H9 (cell line): ENCODE results near the gene MARCKS. TPM values are rescaled to one million over a fixed set of nuclear protein-coding genes. Genes with fewer than 3 reads are reported as not detected.

Source experiments
- DNase-seq: peaks from one replicate; pipeline ENCODE4 v3.0.0-alpha.2; 2017
- H2AFZ ChIP-seq: one replicate; pipeline ENCODE4 v1.6.1; 2013; ENCODE audit warnings: mild to moderate bottlenecking, low read length, control low read depth, moderate library complexity
- H2AK5ac ChIP-seq: 2 replicates; pipeline ENCODE4 v1.6.1; 2013; ENCODE audit warnings: low read length, control low read depth, mixed read lengths; ENCODE audit not compliant: insufficient read length
- H2BK120ac ChIP-seq: one replicate; pipeline ENCODE4 v1.6.1; 2013; ENCODE audit warnings: low read depth, mild to moderate bottlenecking, low read length, control low read depth, inconsistent platforms; ENCODE audit not compliant: poor library complexity, severe bottlenecking
- H2BK12ac ChIP-seq: 2 replicates; pipeline ENCODE4 v1.6.1; 2013; ENCODE audit warnings: low read length, control low read depth, mixed read lengths, low read depth; ENCODE audit not compliant: insufficient read length
- H2BK15ac ChIP-seq: 2 replicates; pipeline ENCODE4 v1.6.1; 2013; ENCODE audit warnings: low read depth, low read length, control low read depth
- H2BK20ac ChIP-seq: one replicate; pipeline ENCODE4 v1.6.1; 2013; ENCODE audit warnings: low read depth, mild to moderate bottlenecking, low read length, control low read depth, inconsistent platforms; ENCODE audit not compliant: poor library complexity, severe bottlenecking
- H2BK5ac ChIP-seq: 2 replicates; pipeline ENCODE4 v1.6.1; 2013; ENCODE audit warnings: low read length, control low read depth, mixed read lengths; ENCODE audit not compliant: insufficient read length
- H3K14ac ChIP-seq: 2 replicates; pipeline ENCODE4 v1.6.1; 2013; ENCODE audit warnings: low read length, control low read depth; ENCODE audit not compliant: insufficient read depth
- H3K18ac ChIP-seq: 2 replicates; pipeline ENCODE4 v1.6.1; 2013; ENCODE audit warnings: low read depth, mild to moderate bottlenecking, mixed read lengths, low read length, control low read depth; ENCODE audit not compliant: insufficient read length
- H3K23ac ChIP-seq: 2 replicates; pipeline ENCODE4 v1.6.1; 2013; ENCODE audit warnings: low read length, control low read depth, mixed read lengths, low read depth; ENCODE audit not compliant: insufficient read length
- H3K23me2 ChIP-seq: 2 replicates; pipeline ENCODE4 v1.6.1; 2013; ENCODE audit warnings: low read depth, mild to moderate bottlenecking, mixed read lengths, low read length, control low read depth; ENCODE audit not compliant: insufficient read length, poor library complexity, severe bottlenecking
- H3K27ac ChIP-seq: 2 replicates; pipeline ENCODE4 v1.5.1; 2013; ENCODE audit warnings: low read length, control low read depth, mixed read lengths, low read depth; ENCODE audit not compliant: insufficient read length
- H3K27me3 ChIP-seq: 2 replicates; pipeline ENCODE4 v1.6.1; 2013; ENCODE audit warnings: low read length, control low read depth, inconsistent platforms; ENCODE audit not compliant: insufficient read depth
- H3K4ac ChIP-seq: 2 replicates; pipeline ENCODE4 v1.6.1; 2013; ENCODE audit warnings: low read depth, mild to moderate bottlenecking, control low read depth, inconsistent platforms, low read length, moderate library complexity
- H3K4me1 ChIP-seq: 2 replicates; pipeline ENCODE4 v1.6.1; 2013; ENCODE audit warnings: low read length, control low read depth, inconsistent platforms; ENCODE audit not compliant: insufficient read depth
- H3K4me2 ChIP-seq: 2 replicates; pipeline ENCODE4 v1.6.1; 2013; ENCODE audit warnings: low read length, control low read depth, mixed read lengths; ENCODE audit not compliant: insufficient read length, insufficient read depth
- H3K56ac ChIP-seq: 2 replicates; pipeline ENCODE4 v1.6.1; 2013; ENCODE audit warnings: low read depth, mild to moderate bottlenecking, mixed read lengths, low read length, control low read depth; ENCODE audit not compliant: insufficient read length
- H3K79me1 ChIP-seq: 2 replicates; pipeline ENCODE4 v1.6.1; 2013; ENCODE audit warnings: low read depth, mild to moderate bottlenecking, moderate library complexity, low read length, control low read depth, inconsistent platforms; ENCODE audit not compliant: insufficient read depth, poor library complexity, severe bottlenecking
- H3K79me2 ChIP-seq: 2 replicates; pipeline ENCODE4 v1.6.1; 2013; ENCODE audit warnings: low read length, control low read depth, inconsistent platforms; ENCODE audit not compliant: insufficient read depth
- H3K9ac ChIP-seq: 2 replicates; pipeline ENCODE4 v1.6.1; 2013; ENCODE audit warnings: low read length, control low read depth, mixed read lengths; ENCODE audit not compliant: insufficient read length; ENCODE audit errors: extremely low read depth
- H3K9me3 ChIP-seq: one replicate; pipeline ENCODE4 v1.6.1; 2013; ENCODE audit warnings: low read depth, low read length, inconsistent platforms; ENCODE audit not compliant: control insufficient read depth
- H3T11ph ChIP-seq: one replicate; pipeline ENCODE4 v1.6.1; 2013; ENCODE audit warnings: mild to moderate bottlenecking, low read length, control low read depth, inconsistent platforms
- H4K20me1 ChIP-seq: one replicate; pipeline ENCODE4 v1.6.1; 2013; ENCODE audit not compliant: control insufficient read depth, insufficient read length, insufficient read depth
- H4K5ac ChIP-seq: 2 replicates; pipeline ENCODE4 v1.6.1; 2013; ENCODE audit warnings: low read depth, mild to moderate bottlenecking, mixed read lengths, low read length, control low read depth; ENCODE audit not compliant: insufficient read length
- H4K8ac ChIP-seq: replicated peaks from 2 replicates; pipeline ENCODE4 v1.6.1; 2013; ENCODE audit warnings: low read length, control low read depth, mixed read lengths, low read depth; ENCODE audit not compliant: insufficient read length
- H4K91ac ChIP-seq: 2 replicates; pipeline ENCODE4 v1.6.1; 2013; ENCODE audit warnings: low read depth, mild to moderate bottlenecking, moderate library complexity, mixed read lengths, low read length, control low read depth; ENCODE audit not compliant: insufficient read length
- H3K27ac Mint-ChIP-seq, 3 experiments: 2 replicates in 2 of 3; 3 replicates in 1 of 3; pipeline ENCODE4 v1.8.0; 2020 to 2021; ENCODE audit warnings: mixed read lengths in 3 of 3, mild to moderate bottlenecking in 1 of 3, moderate library complexity in 1 of 3
- H3K27me3 Mint-ChIP-seq: 2 replicates; pipeline ENCODE4 v1.8.0; 2021; ENCODE audit warnings: low read depth, mild to moderate bottlenecking, moderate library complexity, mixed read lengths
- H3K36me3 Mint-ChIP-seq, 3 experiments: 2 replicates in 2 of 3; 3 replicates in 1 of 3; pipeline ENCODE4 v1.8.0; 2020 to 2021; ENCODE audit warnings: low read depth in 3 of 3, mixed read lengths in 3 of 3; ENCODE audit not compliant: insufficient read depth in 1 of 3
- H3K4me1 Mint-ChIP-seq, 2 experiments: 2 replicates each; pipeline ENCODE4 v1.8.0; 2020; ENCODE audit warnings: mixed read lengths in 2 of 2
- H3K4me3 Mint-ChIP-seq, 2 experiments: 2 replicates in 1 of 2; 3 replicates in 1 of 2; pipeline ENCODE4 v1.8.0; 2020 to 2021; ENCODE audit warnings: mild to moderate bottlenecking in 2 of 2, mixed read lengths in 2 of 2, moderate library complexity in 1 of 2
- H3K9me3 Mint-ChIP-seq, 2 experiments: 2 replicates in 1 of 2; 3 replicates in 1 of 2; pipeline ENCODE4 v1.8.0; 2020; ENCODE audit warnings: mild to moderate bottlenecking in 2 of 2, mixed read lengths in 2 of 2, moderate library complexity in 1 of 2
- CTCF ChIP-seq: fragments of 200-600 bp; sonication (generic); conservative IDR thresholded peaks from 3 replicates; pipeline ENCODE4 v1.8.0; 2021; ENCODE audit warnings: antibody characterized with exemption, mild to moderate bottlenecking
- WGBS: extraction: QIAGEN DNeasy Blood & Tissue Kit; methylation state at CpG from one replicate; pipeline ENCODE4 v1.1.7; 2013; ENCODE audit warnings: missing lambda C conversion rate, low lambda C conversion rate, mixed read lengths; ENCODE audit not compliant: insufficient read length; ENCODE audit errors: extremely low coverage; 5-methylcytosine and 5-hydroxymethylcytosine counted together
- total RNA-seq: library from RNA; stranded (reverse); gene quantifications from 2 replicates; pipeline ENCODE4 v1.2.1, GENCODE V29; 2021

The MARCKS gene
- total RNA-seq, 1 experiment from 2014 or later: 164 TPM

DNA sequence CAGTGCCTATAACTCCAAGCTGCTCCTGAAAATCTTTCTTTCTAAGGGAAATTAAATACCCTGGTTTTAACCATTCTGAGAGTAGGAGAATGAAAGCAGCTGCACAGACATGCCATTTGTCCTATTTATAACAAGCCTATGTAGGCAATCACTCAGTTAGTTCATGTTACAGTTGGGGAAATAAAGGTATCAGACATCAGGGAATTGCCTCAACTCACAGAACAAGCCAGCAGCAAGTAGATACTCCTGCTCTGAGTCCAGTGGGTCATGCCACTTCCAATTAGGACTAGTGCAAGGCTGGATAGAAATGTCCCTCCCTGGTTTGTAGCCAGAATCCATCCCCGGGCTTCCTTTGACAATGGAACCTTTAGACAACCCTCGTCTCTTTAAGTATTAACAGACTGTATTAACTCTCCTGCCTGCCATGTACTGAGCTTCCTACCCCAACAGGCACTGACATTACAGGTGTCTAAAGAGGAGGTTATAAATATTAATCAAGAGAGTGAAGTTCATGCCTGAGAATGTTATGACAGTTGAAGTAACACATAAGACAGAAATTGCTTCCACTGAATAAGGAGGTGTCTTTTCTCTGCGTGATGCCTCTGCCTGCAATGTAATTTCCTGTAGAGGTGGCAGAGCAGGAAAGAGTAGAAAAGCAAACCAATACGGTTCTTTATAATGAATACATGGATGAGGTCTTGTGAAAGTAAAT is 28.0 kb upstream of the MARCKS start:
- no peak for TF ChIP-seq CTCF
- Histone ChIP-seq H3K79me1 (no peaks in the 10 kb centered on the region), H2BK120ac (no peak overlapping the region), H3K23ac (no peak overlapping the region), H2BK20ac (no peak overlapping the region), H3K79me2 (no peaks in the 10 kb centered on the region), H4K20me1 (no peaks in the 10 kb centered on the region), H2AK5ac (no peak overlapping the region), H2AFZ (no peak overlapping the region), H3K27ac (no peak overlapping the region), H3K14ac (no peak overlapping the region), H3K9ac (no peak overlapping the region), H4K91ac (no peak overlapping the region), H3K27me3 (no peaks in the 10 kb centered on the region), H2BK12ac (no peak overlapping the region), H3K4me1 (peaks cover 2% of the 10 kb centered on the region; the same call in 1 of the 2 replicates), H3K4me2 (no peak overlapping the region), H3K23me2 (no peaks in the 10 kb centered on the region), H4K8ac (no peak overlapping the region), H2BK15ac (no peak overlapping the region), H2BK5ac (no peak overlapping the region), H3K4ac (no peak overlapping the region), H4K5ac (no peak overlapping the region), H3K9me3 (no peaks in the 10 kb centered on the region), H3K56ac (no peak overlapping the region), H3T11ph (no peak overlapping the region), H3K18ac (no peak overlapping the region)
- peaks cover 25% of the 10 kb centered on the region for H3K27me3 Mint-ChIP-seq
- no peak overlapping the region; a peak in 1 of 7 replicates for H3K27ac Mint-ChIP-seq
- no peaks in the 10 kb centered on the region for H3K36me3 Mint-ChIP-seq
- no peak overlapping the region for H3K4me3 Mint-ChIP-seq
- H3K4me1 Mint-ChIP-seq: peaks cover 14 to 16% of the 10 kb centered on the region in 2 experiments
- no peaks in the 10 kb centered on the region for H3K9me3 Mint-ChIP-seq
- no CpG with 5 or more reads among the region's 4 CpGs for WGBS
- no peak for DNase-seq
